Measurements from ENCODE around the gene UBAP1L.

- no peak for TF ChIP-seq CTCF (IDR thresholded peaks at IDR 0.05; ENCODE audit: low read length)
- no peak for TF ChIP-seq EZH2 (optimal IDR thresholded peaks at IDR 0.05; ENCODE audit: low read depth, low read length)
- TF ChIP-seq EZH2phosphoT487 (IDR thresholded peaks at IDR 0.05; ENCODE audit: low read length) = no peak
These were observed 28.3 kb downstream of the UBAP1L start for GRCh38 chr15:65086680-65087111.
